Endodermal cell (in vitro differentiated cells): ENCODE results near the gene HHAT. TPM values are rescaled to one million over a fixed set of nuclear protein-coding genes. Genes with fewer than 3 reads are reported as not detected.
A peak's percentile ranks its signal among the peaks of the same experiment; 100 is the strongest.

Source experiments
- DNase-seq: peaks from one replicate; pipeline ENCODE4 v3.0.0-alpha.2; 2017
- H3K27ac ChIP-seq: 2 replicates; pipeline ENCODE4 v1.5.1; 2013; ENCODE audit warnings: mild to moderate bottlenecking, low read depth, low read length, moderate library complexity
- H3K27me3 ChIP-seq: 2 replicates; pipeline ENCODE4 v1.6.1; 2013; ENCODE audit warnings: mild to moderate bottlenecking, low read length, moderate library complexity; ENCODE audit not compliant: insufficient read depth, control insufficient read depth, poor library complexity, severe bottlenecking
- H3K36me3 ChIP-seq: 2 replicates; pipeline ENCODE4 v1.7.0; 2013; ENCODE audit warnings: mild to moderate bottlenecking, low read length, moderate library complexity; ENCODE audit not compliant: control insufficient read depth, insufficient read depth
- H3K4me1 ChIP-seq: one replicate; pipeline ENCODE4 v1.7.0; 2013; ENCODE audit warnings: low read length; ENCODE audit not compliant: control insufficient read depth, insufficient read depth
- H3K4me3 ChIP-seq: 2 replicates; pipeline ENCODE4 v1.5.1; 2013; ENCODE audit warnings: mild to moderate bottlenecking, low read length, moderate library complexity
- H3K9ac ChIP-seq: 2 replicates; pipeline ENCODE4 v1.6.1; 2013; ENCODE audit warnings: mild to moderate bottlenecking, low read length, moderate library complexity; ENCODE audit not compliant: poor library complexity, severe bottlenecking; ENCODE audit errors: extremely low read depth
- H3K9me3 ChIP-seq: 2 replicates; pipeline ENCODE4 v1.6.1; 2013; ENCODE audit warnings: mild to moderate bottlenecking, low read length, moderate library complexity; ENCODE audit not compliant: control insufficient read depth
- H3K27ac Mint-ChIP-seq: 2 replicates; pipeline ENCODE4 v1.8.0; 2020; ENCODE audit warnings: mixed read lengths
- H3K27me3 Mint-ChIP-seq: 2 replicates; pipeline ENCODE4 v1.8.0; 2021; ENCODE audit warnings: mild to moderate bottlenecking, mixed read lengths; ENCODE audit not compliant: insufficient read depth
- H3K36me3 Mint-ChIP-seq: 2 replicates; pipeline ENCODE4 v1.8.0; 2020; ENCODE audit warnings: low read depth, mixed read lengths
- H3K4me1 Mint-ChIP-seq: 2 replicates; pipeline ENCODE4 v1.8.0; 2020; ENCODE audit warnings: mixed read lengths
- H3K4me3 Mint-ChIP-seq: 2 replicates; pipeline ENCODE4 v1.8.0; 2020; ENCODE audit warnings: mild to moderate bottlenecking, moderate library complexity, mixed read lengths
- H3K9me3 Mint-ChIP-seq: 2 replicates; pipeline ENCODE4 v1.8.0; 2020; ENCODE audit warnings: mild to moderate bottlenecking, mixed read lengths
- CTCF ChIP-seq: fragments of 200-600 bp; sonication (generic); conservative IDR thresholded peaks from 2 replicates; pipeline ENCODE4 v1.5.0; 2021; ENCODE audit warnings: antibody characterized with exemption, mild to moderate bottlenecking
- WGBS, 2 experiments: methylation state at CpG; one replicate each; pipeline versions ENCODE4 v1.1.5 to v1.1.7; 2013; ENCODE audit warnings: missing lambda C conversion rate in 2 of 2, mixed read lengths in 1 of 2; ENCODE audit not compliant: insufficient coverage in 1 of 2, insufficient read length in 1 of 2; 5-methylcytosine and 5-hydroxymethylcytosine counted together
- total RNA-seq, 2 donors: library from RNA; stranded (reverse); fragmentation: NEBNext Ultra II Directional in 1 of 2; extraction: Animal tissue kit (Norgen Biotek cat#: 25700) in 1 of 2; gene quantifications; 2 replicates in 1 of 2; 3 replicates in 1 of 2; pipeline ENCODE4 v1.2.1, GENCODE V29; 2021

The HHAT gene
- total RNA-seq, 2 donors from 2014 or later = 6.9 to 9.8 TPM

- Mint-ChIP-seq H3K9me3 (no peaks in the 10 kb centered on the region), H3K4me1 (peaks cover 3% of the 10 kb centered on the region), H3K27ac (no peak overlapping the region), H3K4me3 (no peak overlapping the region), H3K27me3 (no peaks in the 10 kb centered on the region), H3K36me3 (no peaks in the 10 kb centered on the region)
- WGBS, 2 experiments = 69 to 77% methylated on average over 3 of the region's 3 CpGs
- no peak overlapping the region for H3K4me3 ChIP-seq
- H3K9me3 ChIP-seq = no peaks in the 10 kb centered on the region
- peak overlapping the region; percentile 30 for H3K27ac ChIP-seq
- H3K9ac ChIP-seq = no peak overlapping the region
- H3K36me3 ChIP-seq = no peaks in the 10 kb centered on the region
- no peak for DNase-seq
- TF ChIP-seq CTCF = no peak
- no peaks in the 10 kb centered on the region for H3K27me3 ChIP-seq
- H3K4me1 ChIP-seq = no peaks in the 10 kb centered on the region
Observed at GRCh38 chr1:210482945-210483617, 154.4 kb downstream of the HHAT start.

GRCh38 chr1:210483821-210484220 is 155.1 kb downstream of the HHAT start:
- Mint-ChIP-seq H3K27me3 (no peaks in the 10 kb centered on the region), H3K4me3 (no peak overlapping the region), H3K9me3 (no peaks in the 10 kb centered on the region), H3K4me1 (peaks cover 3% of the 10 kb centered on the region), H3K27ac (no peak overlapping the region), H3K36me3 (no peaks in the 10 kb centered on the region)
- no peak for DNase-seq
- H3K4me3 ChIP-seq = no peak overlapping the region
- WGBS, 2 experiments = 89 to 100% methylated on average over 1 to 2 of the region's 2 CpGs
- H3K36me3 ChIP-seq = no peaks in the 10 kb centered on the region
- H3K9ac ChIP-seq = no peak overlapping the region
- no peaks in the 10 kb centered on the region for H3K27me3 ChIP-seq
- no peak for TF ChIP-seq CTCF
- no peaks in the 10 kb centered on the region for H3K9me3 ChIP-seq
- H3K27ac ChIP-seq = no peak overlapping the region
- H3K4me1 ChIP-seq = no peaks in the 10 kb centered on the region

- no peak for TF ChIP-seq CTCF
- Mint-ChIP-seq H3K4me3 (no peak overlapping the region), H3K9me3 (no peaks in the 10 kb centered on the region), H3K4me1 (no peaks in the 10 kb centered on the region), H3K27ac (no peak overlapping the region), H3K27me3 (no peaks in the 10 kb centered on the region), H3K36me3 (no peaks in the 10 kb centered on the region)
- no peaks in the 10 kb centered on the region for H3K9me3 ChIP-seq
- no peaks in the 10 kb centered on the region for H3K4me1 ChIP-seq
- H3K9ac ChIP-seq = no peak overlapping the region
- WGBS, 2 experiments = 70 to 80% methylated on average over 2 of the region's 2 CpGs
- DNase-seq = no peak
- H3K4me3 ChIP-seq = no peak overlapping the region
- no peak overlapping the region for H3K27ac ChIP-seq
- H3K27me3 ChIP-seq = no peaks in the 10 kb centered on the region
- H3K36me3 ChIP-seq = no peaks in the 10 kb centered on the region
Observed at GRCh38 chr1:210487021-210487420, 158.3 kb downstream of the HHAT start.
